Fibroblast of pulmonary artery (primary cell): ENCODE measurements around the gene ACVR1.
"Not testable (repeated sequence)": the region's sequence is repeated elsewhere in the genome, so short reads cannot be mapped to it uniquely, and the experiment has no call there.

Experiments used
- DNase-seq: peaks from one replicate; pipeline ENCODE4 v3.0.0-alpha.2; 2010; ENCODE audit warnings: low read depth
- H3K4me3 ChIP-seq: replicated peaks from 2 replicates; pipeline ENCODE4 v1.5.1; 2011; ENCODE audit warnings: low read depth, mild to moderate bottlenecking, control low read depth, low read length, moderate library complexity
- TF ChIP-seq, protein P1 (sequence below): IDR thresholded peaks from 2 replicates; pipeline ENCODE4 v1.5.1; 2011; ENCODE audit warnings: mild to moderate bottlenecking, control low read depth, low read length, inconsistent platforms; ENCODE audit errors: missing control alignments

ACVR1 gene

DNA sequence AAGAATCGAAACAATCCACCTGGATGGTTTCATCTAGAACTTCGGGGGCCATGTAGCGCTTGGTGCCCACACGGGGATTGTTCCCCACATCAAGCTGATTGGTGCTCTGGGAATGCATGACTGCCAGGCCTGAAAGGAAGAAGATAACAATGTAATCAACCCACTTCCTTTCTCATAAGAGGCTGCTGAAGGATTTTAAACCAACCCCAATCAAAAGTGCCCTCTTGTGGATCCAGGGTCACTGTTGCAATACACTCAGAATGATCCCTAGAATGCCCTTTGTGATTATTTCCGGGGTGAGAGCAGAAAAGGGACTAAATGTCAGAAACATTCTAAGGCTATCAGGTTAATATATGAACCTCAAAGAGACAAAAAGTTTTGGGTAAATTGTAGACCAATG lies 115.2 kb downstream of the ACVR1 start:
- TF ChIP-seq, protein P1, sequence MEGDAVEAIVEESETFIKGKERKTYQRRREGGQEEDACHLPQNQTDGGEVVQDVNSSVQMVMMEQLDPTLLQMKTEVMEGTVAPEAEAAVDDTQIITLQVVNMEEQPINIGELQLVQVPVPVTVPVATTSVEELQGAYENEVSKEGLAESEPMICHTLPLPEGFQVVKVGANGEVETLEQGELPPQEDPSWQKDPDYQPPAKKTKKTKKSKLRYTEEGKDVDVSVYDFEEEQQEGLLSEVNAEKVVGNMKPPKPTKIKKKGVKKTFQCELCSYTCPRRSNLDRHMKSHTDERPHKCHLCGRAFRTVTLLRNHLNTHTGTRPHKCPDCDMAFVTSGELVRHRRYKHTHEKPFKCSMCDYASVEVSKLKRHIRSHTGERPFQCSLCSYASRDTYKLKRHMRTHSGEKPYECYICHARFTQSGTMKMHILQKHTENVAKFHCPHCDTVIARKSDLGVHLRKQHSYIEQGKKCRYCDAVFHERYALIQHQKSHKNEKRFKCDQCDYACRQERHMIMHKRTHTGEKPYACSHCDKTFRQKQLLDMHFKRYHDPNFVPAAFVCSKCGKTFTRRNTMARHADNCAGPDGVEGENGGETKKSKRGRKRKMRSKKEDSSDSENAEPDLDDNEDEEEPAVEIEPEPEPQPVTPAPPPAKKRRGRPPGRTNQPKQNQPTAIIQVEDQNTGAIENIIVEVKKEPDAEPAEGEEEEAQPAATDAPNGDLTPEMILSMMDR: no peak

DNA sequence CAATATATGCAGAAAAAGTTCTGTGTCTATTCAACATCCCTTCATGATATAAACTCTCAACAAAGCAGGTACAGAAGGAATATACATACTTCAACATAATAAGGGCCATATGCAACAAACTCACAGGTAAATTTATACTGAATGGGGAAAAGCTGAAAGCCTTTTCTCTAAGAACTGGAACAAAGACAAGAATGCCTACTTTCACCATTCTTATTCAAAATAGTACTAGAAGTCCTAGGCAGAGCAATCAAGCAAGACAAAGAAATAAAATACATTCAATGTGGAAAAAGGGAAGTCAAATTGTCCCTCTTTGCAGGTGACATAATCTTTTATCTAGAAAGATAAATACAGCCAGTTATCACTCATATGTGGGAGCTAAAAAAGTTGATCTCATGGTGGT lies 116.3 kb downstream of the ACVR1 start:
- no peak for DNase-seq
- H3K4me3 ChIP-seq: no peak overlapping the region
- TF ChIP-seq, protein P1: no peak

More for the DNA sequence above, 115.2 kb downstream of the ACVR1 start:
- DNase-seq: no peak
- H3K4me3 ChIP-seq: no peak overlapping the region

- no peak for DNase-seq
- TF ChIP-seq, protein P1: no peak
- no peak overlapping the region for H3K4me3 ChIP-seq
Observed at GRCh38 chr2:157758586-157758985, 117.5 kb downstream of the ACVR1 start.

- DNase-seq: no peak
- TF ChIP-seq, protein P1: no peak
- H3K4me3 ChIP-seq: no peak overlapping the region
Observed at GRCh38 chr2:157757500-157757899, 118.6 kb downstream of the ACVR1 start.

DNA sequence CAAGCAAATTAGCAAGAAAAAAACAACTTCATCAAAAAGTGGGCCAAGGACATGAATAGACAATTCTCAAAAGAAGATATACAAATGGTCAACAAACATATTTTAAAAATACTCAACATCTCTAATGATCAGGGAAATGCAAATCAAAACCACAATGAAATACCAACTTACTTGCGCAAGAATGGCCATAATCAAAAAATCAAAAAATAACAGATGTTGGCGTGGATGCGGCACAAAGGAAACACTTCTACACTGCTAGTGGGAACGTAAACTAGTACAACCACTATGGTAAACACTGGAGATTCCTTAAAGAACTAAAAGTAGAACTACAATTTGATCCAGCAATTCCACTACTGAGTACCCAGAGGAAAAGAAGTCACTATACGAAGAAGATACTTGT lies 119.7 kb downstream of the ACVR1 start:
- not testable (repeated sequence) for H3K4me3 ChIP-seq, DNase-seq

DNA sequence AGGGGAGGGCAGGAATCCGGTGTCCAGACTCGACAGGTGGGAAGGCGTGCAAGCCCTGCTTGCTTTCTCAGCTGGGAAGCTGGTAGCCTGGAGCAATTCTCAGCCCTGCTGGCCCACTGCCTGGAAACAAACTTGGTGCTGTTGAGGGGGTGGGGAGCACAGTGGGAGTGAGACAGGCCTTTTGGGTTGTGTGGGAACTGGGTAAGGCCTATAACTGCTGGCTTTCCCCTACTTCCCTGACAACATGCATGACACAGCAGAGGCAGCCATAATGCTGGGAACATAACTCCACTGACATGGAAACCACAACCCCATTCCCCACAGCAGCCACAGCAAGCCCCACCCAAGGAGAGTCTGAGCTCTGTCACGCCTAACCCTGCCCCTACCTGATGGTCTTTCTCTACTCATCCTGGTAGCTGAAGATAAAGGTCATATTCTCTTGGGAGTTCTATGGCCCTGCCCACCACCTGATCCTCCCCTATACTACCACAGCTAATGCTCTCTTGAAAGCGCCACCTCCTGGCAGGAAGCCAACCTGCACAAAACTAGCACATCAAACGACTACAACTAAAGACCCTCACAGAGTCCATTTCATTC lies 124.6 kb downstream of the ACVR1 start:
- TF ChIP-seq, protein P1: no peak
- H3K4me3 ChIP-seq: no peak overlapping the region
- DNase-seq: no peak

- DNase-seq: no peak
- H3K4me3 ChIP-seq: no peak overlapping the region
- TF ChIP-seq, protein P1: no peak
Observed at GRCh38 chr2:157749684-157750083, 126.4 kb downstream of the ACVR1 start.
